ENCODE results near the gene FGGY.

FGGY gene

DNA sequence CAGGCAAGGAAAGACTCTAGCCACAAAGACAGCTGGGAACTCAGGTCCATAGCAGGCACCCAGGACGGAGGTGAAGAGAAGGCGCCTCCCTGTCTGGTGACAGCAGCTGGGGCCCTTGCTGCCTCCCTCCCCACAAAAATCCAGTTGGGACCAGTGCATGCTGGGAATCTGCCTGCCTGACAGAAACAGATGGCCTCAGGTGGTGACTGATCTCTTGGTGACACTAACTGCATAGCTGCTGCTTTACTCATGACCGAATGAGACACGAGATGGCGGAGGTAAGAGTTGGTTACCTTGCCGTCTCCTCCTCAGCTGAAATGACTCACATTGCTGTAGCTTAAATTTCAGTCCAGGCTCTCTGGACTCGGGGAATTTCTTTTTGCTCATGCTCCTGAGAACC is 130.3 kb downstream of the FGGY start:
- no peak overlapping the region for H3K4me3 ChIP-seq (replicated peaks; ENCODE audit: low read depth, low read length)
- DNase-seq (ENCODE audit: low read depth): no peak
- TF ChIP-seq CTCF (IDR thresholded peaks at IDR 0.05; ENCODE audit: low read length, missing control alignments): no peak

DNA sequence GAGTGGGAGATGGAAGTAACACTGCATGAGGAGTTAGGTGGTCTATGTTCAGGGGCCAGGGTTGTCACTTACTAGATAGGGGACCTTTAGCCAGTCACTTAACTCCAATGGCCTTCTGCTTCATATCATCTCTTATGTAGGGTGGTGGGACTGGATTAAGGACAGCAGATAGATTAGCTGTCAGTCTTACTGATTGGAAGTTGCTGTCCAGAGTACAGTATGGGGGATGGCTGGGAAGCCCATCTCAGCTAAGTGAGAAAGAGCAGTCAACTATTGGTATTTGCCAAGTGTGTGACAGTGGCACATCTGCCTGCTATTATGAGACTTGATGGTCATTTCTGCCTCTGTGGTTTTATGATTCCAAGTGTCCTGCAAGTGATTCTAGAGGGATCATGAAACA is 130.9 kb downstream of the FGGY start:
- TF ChIP-seq CTCF (IDR thresholded peaks at IDR 0.05; ENCODE audit: low read length, missing control alignments): no peak
- DNase-seq (ENCODE audit: low read depth): no peak
- no peak overlapping the region for H3K4me3 ChIP-seq (replicated peaks; ENCODE audit: low read depth, low read length)

- TF ChIP-seq CTCF (IDR thresholded peaks at IDR 0.05; ENCODE audit: low read length, missing control alignments): no peak
Observed at GRCh38 chr1:59428828-59429227, 131.9 kb downstream of the FGGY start.

GRCh38 chr1:59429656-59430055 is 132.8 kb downstream of the FGGY start:
- no peak overlapping the region for H3K4me3 ChIP-seq (replicated peaks; ENCODE audit: low read depth, low read length)
- no peak for TF ChIP-seq CTCF (IDR thresholded peaks at IDR 0.05; ENCODE audit: low read length, missing control alignments)
- DNase-seq (ENCODE audit: low read depth): no peak

More at GRCh38 chr1:59428828-59429227, 131.9 kb downstream of the FGGY start:
- no peak for DNase-seq (ENCODE audit: low read depth)
- H3K4me3 ChIP-seq (replicated peaks; ENCODE audit: low read depth, low read length): no peak overlapping the region

- no peak for TF ChIP-seq CTCF (IDR thresholded peaks at IDR 0.05; ENCODE audit: low read length, missing control alignments)
- DNase-seq (ENCODE audit: low read depth): no peak
- no peak overlapping the region for H3K4me3 ChIP-seq (replicated peaks; ENCODE audit: low read depth, low read length)
Observed at GRCh38 chr1:59431566-59432294, 134.8 kb downstream of the FGGY start.

DNA sequence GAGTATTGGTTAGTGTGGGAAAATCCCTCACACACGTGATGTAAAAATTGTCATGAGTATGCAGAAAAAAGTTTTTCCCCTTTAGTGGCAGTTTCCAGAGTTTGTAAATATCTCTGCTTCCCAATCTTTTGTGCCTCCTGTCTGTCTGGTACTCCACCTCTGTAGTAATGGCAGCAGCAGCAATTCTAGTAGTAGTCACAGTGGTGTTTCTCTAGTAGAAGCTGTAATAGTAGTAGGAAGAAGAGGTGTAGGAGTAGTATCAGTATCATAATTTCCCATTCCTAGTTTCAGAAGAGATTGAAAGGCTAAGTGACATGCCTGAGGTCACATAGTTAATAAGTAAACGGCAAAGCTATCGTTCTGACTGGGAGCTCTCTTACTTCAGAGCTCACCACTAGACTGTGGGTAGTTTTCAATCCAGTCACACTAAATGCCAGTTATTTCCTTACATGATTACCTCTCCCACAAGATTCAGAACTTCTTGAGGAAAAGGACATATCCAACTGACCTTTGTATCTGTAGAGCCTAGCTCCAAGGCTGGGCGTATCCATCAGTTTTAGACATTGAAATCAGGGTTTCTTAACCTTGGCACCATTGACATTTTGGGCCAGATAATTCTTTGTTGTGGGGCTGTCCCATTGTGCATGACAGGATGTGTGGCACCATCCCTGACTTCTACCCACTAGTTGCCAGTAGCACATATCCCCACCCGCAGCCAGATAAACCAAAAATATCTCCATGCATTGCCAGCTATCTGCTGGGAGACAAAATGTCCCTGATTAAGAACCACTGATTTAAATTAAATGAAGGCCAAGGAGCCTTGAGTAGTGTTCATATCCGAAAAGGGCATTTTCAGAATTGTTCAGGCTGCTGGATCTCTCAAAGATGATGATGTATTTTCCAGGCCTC is 135.9 kb downstream of the FGGY start:
- TF ChIP-seq CTCF (IDR thresholded peaks at IDR 0.05; ENCODE audit: low read length, missing control alignments): no peak
- no peak for DNase-seq (ENCODE audit: low read depth)

More for the DNA sequence above, 135.9 kb downstream of the FGGY start:
- H3K4me3 ChIP-seq (replicated peaks; ENCODE audit: low read depth, low read length): no peak overlapping the region
